ENCODE measurements around the gene NT5DC3. TPM values are rescaled to one million over a fixed set of nuclear protein-coding genes. Genes with fewer than 3 reads are reported as not detected.

The NT5DC3 gene
- total RNA-seq, 3 donors from 2014 or later: 13.7 to 283 (median 18.0) TPM

GRCh38 chr12:103793046-103793445, 48.0 kb downstream of the NT5DC3 start:
- no peaks in the 10 kb centered on the region for H3K9me3 ChIP-seq
- DNase-seq (no peak), ATAC-seq (no peak)
- H3K4me3 ChIP-seq: no peak overlapping the region
- intact Hi-C loops (cut with DNase I, micrococcal nuclease): loop anchor here in 1 of 2 donors (10.0 kb wide), 1 partner anchor 72 kb away; no protein-coding TSS in a partner anchor
- no peaks in the 10 kb centered on the region for H3K36me3 ChIP-seq (ENCODE audit: low read depth)
- H3K4me1 ChIP-seq (ENCODE audit: low read depth): no peaks in the 10 kb centered on the region
- no peak for TF ChIP-seq CTCF (IDR thresholded peaks at IDR 0.05)

- Histone ChIP-seq H3K9me3 (no peaks in the 10 kb centered on the region), H3K4me3 (no peak overlapping the region), H3K4me1 (ENCODE audit: low read depth) (no peaks in the 10 kb centered on the region), H3K36me3 (ENCODE audit: low read depth) (no peaks in the 10 kb centered on the region)
- no peak for TF ChIP-seq CTCF (IDR thresholded peaks at IDR 0.05)
- no peak for DNase-seq
- ATAC-seq: no peak
- intact Hi-C loops (cut with DNase I, micrococcal nuclease): loop anchor here in 1 of 2 donors (10.0 kb wide), 1 partner anchor 73 kb away; no protein-coding TSS in a partner anchor
These were observed 49.6 kb downstream of the NT5DC3 start for GRCh38 chr12:103791350-103791920.

- no peaks in the 10 kb centered on the region for H3K4me1 ChIP-seq (ENCODE audit: low read depth)
These were observed 54.8 kb downstream of the NT5DC3 start for GRCh38 chr12:103786201-103786600.

GRCh38 chr12:103785243-103786031, 55.6 kb downstream of the NT5DC3 start:
- DNase-seq (no peak), ATAC-seq (no peak)
- intact Hi-C loops (cut with DNase I, micrococcal nuclease): no loop called here
- Histone ChIP-seq H3K4me3 (no peak overlapping the region), H3K36me3 (ENCODE audit: low read depth) (no peaks in the 10 kb centered on the region), H3K4me1 (ENCODE audit: low read depth) (no peaks in the 10 kb centered on the region), H3K9me3 (no peaks in the 10 kb centered on the region)
- no peak for TF ChIP-seq CTCF (IDR thresholded peaks at IDR 0.05)

More at GRCh38 chr12:103786201-103786600, 54.8 kb downstream of the NT5DC3 start:
- no peaks in the 10 kb centered on the region for H3K9me3 ChIP-seq
- intact Hi-C loops (cut with DNase I, micrococcal nuclease): no loop called here
- DNase-seq: no peak
- ATAC-seq: no peak
- H3K4me3 ChIP-seq: no peak overlapping the region
- TF ChIP-seq CTCF (IDR thresholded peaks at IDR 0.05): no peak
- no peaks in the 10 kb centered on the region for H3K36me3 ChIP-seq (ENCODE audit: low read depth)

GRCh38 chr12:103783744-103784664, 57.0 kb downstream of the NT5DC3 start:
- TF ChIP-seq CTCF (IDR thresholded peaks at IDR 0.05): peak; percentile 22
- intact Hi-C loops (cut with DNase I, micrococcal nuclease): no loop called here
- ATAC-seq (peak; percentile 97), DNase-seq (peak; percentile 62 to 80 (median 73))
- H3K4me1 ChIP-seq (ENCODE audit: low read depth): no peaks in the 10 kb centered on the region
- H3K4me3 ChIP-seq: no peak overlapping the region
- H3K9me3 ChIP-seq: no peaks in the 10 kb centered on the region
- no peaks in the 10 kb centered on the region for H3K36me3 ChIP-seq (ENCODE audit: low read depth)

Data from mucosa of descending colon (tissue), 3 donors.